Ammon's horn (tissue), 1 donor: ENCODE measurements around the gene BCL2L11.

ENCODE experiments used
- DNase-seq: peaks from one replicate; pipeline ENCODE4 v3.0.0-alpha.2; 2016; ENCODE audit warnings: low spot score

BCL2L11 gene

DNA sequence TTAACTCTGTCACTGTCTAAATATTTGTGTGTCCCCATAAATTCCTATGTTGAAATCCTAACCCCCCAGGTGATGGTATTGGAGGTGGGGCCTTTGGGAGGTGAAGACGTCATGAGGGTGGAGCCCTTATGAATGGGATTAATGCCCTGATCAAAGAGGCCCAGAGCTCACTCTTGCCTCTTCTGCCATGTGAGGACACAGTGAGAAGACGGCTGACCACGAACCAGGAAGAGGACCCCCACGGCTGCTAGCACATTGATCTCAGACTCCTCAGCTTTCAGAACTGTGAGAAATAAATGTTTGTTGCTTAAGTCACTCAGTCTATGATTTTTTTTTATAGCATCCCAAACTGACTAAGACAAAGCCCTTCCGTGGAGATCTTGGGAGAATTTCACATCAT lies 71.2 kb downstream of the BCL2L11 start:
- no peak for DNase-seq

DNA sequence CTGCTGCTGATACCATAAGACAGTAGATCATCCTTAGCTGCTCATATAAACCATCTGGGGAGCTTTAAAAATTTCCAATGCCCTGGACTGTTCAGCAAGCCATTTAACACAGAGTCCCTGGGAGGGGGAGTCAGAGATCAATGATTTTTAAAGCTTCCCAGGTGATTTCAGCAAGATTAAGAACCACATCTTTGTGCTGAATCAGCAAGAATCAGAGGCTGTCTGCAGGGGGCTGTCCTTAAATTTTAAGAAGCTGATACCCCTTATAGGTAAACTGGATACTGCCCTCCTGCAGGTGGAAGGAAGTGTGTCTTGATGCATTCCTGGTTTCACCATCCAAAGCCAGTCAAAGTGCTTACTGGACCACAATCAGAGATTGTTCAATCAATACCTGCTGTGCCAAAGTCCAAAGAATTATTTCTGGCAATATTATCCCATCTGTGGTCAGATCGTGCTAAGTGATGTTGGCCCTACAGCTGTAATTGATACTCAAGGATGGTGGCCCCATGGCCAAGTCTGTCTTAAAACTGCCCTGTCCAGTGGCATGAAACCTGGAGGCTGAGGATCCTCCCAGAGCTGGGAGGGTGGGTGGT lies 72.2 kb downstream of the BCL2L11 start:
- no peak for DNase-seq

DNA sequence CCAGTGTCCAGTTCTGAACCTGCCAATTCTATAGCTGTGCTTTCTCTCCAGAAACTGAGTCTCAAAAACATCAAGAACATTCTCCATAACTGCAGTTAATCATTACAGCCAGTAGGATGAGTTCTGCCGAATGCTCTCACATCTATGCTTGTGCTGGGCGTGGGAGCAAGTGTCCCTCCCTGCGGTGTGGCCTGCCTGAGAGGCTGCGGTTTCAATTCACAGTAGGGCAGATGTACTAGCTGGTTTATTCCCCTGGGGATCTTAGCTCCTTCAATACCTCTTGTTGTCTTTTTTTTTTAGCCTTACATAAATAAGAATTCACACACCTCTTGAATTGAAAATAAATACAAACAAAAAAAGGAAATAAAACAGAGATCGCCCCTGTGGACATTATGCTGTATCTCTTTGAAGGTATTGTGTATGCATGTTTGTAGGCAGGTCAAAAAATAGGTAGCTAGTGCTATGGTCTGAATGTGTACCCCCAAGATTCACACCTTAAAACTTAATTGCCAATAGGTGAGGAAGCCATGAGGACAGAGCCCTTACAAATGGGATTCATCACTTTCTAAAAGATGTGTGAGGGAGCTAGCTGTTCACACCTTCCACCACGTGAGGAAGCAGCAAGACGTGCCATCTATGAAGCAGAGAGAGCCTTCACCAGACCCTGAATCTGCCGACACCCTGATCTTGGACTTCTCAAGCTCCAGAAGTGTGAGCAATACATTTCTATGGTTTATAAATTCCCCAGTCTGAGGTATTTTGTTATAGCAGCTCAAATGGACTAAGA lies 74.3 kb downstream of the BCL2L11 start:
- no peak for DNase-seq

DNA sequence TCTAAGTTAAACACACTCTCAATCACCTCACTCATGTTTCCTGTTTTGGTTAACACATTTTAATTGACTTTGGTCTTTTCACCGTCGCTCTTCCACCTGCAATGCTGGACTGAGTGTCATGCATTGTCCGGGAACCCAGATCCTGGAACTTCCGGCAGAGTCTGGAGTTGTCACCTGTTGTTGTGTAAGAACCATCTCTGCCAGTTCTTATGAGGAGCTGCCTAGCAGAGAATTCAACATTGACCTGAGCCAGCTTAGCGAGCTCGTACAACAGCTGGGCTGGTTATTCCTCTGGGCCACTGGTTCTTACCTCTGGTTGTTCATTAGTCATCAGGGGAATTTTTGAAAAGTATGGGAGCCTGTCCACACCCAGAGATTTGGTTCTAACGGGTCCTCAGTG lies 75.7 kb downstream of the BCL2L11 start:
- no peak for DNase-seq

GRCh38 chr2:111198701-111199100 lies 78.0 kb downstream of the BCL2L11 start:
- DNase-seq: no peak

DNA sequence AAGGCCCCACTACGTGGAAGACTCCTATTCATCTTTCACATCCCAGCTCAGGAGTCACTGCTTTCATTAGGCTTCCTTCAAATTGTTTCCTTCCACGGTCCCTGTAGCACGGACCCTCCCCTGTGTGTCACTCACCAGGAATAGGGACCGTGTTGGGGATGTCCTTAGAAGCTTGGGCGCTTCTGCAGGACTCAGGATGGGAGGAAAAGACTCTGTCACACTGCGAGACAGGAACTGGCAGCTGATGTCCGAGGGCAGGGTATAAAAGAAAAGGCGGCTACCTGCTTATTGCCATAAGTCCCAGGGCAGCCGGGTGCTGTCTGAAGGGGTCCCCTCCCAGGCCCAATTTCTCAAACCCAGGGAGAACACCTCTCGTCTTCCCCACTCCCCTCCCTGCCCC lies 79.1 kb downstream of the BCL2L11 start:
- no peak for DNase-seq

GRCh38 chr2:111200333-111200881 lies 79.7 kb downstream of the BCL2L11 start:
- DNase-seq: no peak

DNA sequence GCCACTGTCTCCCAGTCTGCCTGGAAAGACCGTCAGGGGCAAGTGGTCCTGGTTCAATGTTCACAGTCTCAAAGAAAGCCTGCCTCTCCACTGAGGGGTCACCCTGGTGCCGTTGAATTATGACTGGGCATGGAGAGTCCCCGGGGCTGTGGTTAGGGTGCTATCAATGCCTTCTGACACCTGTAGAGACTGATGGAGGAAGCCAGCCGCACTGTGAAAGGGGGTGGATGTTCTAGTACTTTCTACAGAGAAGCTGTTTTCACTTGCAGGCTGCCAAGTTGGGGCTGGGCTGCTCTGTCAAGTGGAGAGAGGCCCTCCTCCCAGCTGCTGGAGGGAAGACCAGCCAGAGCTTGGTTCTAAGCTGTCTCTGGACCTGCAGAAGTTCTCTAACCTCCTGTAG lies 80.5 kb downstream of the BCL2L11 start:
- no peak for DNase-seq

DNA sequence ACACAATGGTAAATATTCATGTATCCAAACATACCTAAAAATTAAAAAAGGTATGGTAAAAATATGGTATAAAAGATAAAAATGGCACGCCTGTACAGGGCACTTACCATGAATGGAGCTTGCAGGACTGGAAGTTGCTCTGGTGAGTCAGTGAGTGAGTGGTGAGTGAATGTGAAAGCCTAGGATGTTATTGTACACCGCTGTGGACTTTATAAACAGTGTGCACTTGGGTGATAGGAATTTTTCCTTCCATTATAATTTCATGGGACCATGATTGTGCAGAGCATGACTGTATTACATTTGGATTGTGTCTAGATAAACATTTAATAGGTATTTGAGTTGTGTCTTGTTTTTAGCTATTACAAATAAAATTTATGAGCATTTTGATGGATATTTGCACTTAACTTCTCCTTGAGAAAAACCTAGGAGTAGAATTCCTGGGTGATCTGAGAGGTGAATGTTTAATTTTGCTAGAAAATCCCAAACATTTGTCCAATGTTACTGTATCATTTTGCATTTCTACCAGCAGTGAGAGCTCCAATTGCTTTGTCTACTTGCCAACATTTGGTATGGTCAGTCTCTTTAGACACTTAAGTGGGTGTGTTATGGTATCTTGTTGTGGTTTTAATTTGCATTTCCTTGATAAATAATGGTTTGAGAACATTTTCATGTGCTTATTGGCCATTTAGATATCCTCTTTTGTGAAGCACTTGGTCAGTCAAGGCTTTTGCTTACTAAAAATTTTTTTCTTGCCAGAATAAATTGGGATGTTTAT lies 81.7 kb downstream of the BCL2L11 start:
- DNase-seq: no peak

GRCh38 chr2:111204706-111205105 lies 84.0 kb downstream of the BCL2L11 start:
- DNase-seq: no peak

- DNase-seq: no peak
Measured at GRCh38 chr2:111205774-111206173, 85.1 kb downstream of the BCL2L11 start.

DNA sequence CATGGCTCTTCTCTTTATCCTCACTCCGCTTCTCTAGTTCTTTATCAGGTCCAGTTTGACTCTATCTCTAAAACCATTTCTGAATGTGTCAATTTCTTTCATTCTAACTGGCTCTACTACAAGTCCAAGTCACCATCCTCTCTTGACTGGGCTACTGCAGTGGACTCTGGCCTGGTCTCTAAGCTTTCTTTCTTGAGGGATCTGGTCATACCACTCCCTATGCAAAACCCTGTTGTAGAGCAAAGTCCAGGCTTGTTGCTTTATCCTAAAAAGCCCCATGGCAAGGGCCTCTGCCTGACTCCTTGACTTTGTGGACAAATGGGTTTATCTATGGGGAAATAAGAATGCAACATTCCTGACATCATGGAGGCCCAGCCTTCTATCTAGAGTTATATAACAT lies 87.1 kb downstream of the BCL2L11 start:
- DNase-seq: no peak

DNA sequence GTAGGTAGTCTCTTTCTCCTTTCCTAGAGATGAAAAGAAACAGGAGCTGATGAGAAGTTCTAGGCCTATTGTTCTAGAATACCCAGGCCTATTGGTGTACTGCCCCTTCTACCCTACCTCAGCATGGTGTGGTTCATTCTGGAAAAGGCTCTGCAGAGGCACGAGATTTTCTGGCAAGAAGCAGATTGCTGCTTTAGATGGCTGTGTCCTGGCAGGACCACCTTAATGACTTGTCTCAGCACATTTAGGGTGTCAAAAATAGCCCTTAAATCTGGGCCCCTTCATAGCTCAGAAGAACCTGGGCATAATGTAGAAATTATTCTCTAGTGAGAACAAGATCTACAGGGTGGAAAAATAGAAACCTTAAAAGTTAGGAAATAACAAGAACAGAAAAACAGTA lies 87.9 kb downstream of the BCL2L11 start:
- DNase-seq: no peak

DNA sequence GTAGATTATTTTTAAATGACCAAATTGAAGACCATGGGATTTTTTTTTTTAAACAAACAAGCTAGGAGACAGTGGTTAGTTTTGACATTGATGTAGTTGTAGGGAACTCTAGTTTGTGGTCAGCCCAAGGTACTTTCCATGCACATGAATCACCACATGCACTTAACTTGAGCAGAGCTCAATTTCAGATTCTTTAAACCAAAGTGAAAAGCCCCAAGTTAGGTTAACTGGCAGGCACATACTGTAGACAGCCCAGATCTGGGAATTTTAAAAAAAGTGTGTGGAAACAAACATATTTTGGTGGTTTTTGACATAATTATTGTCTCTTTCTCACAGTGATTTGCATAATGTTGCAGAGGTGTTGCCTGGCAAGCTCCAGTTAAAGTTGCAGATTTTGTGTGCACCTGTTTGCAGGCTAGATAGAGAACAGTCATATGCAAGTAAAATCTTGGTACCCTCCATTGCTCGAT lies 88.4 kb downstream of the BCL2L11 start:
- no peak for DNase-seq

- DNase-seq: no peak
Measured at GRCh38 chr2:111210036-111210435, 89.3 kb downstream of the BCL2L11 start.

- DNase-seq: no peak
Measured at GRCh38 chr2:111213877-111214276, 93.2 kb downstream of the BCL2L11 start.

- DNase-seq: no peak
Measured at GRCh38 chr2:111216811-111217652, 96.3 kb downstream of the BCL2L11 start.
